HG03571 (cell line): ENCODE results near the gene SPACDR.

ENCODE experiments used
- ATAC-seq: cut with Tn5 transposase; IDR thresholded peaks from one replicate; pipeline ENCODE4 v1.9.1; 2021; ENCODE audit not compliant: unreplicated experiment

The SPACDR gene

GRCh38 chr7:100419660-100420226 is 44.3 kb downstream of the SPACDR start:
- no peak for ATAC-seq

DNA sequence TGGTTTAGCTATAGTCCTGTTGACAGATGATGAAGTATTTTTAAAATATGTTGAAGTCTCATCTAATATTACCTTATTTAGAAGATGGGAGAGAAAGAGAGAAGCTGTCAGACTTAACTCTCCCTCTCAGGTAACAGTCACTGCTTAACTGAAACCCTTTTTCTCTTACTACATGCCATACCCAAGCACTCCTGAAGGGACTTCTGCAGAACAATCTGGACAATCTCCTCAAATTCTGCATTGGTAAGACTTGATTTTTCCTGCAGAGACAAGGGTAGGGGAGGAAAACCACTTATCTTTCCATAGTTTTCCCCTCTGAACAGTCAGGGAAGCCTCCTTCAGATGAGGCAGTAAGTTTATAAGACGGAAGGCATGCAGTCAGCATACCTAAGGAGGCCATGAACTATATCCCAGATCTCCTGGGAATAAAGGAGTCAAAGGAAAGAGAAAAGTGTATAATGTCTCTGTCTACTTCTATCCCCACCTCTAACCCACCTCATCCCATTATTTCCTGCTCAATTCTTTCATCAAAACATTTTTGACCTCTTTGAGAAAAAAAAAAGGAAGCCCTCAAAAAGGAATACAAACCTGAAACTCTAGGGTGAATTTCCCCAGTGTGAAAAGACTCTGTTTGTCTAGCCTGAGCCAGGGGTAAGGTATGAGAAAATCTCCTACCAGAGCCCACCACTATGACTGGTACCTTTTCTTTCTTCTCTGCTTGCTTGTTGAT is 45.0 kb downstream of the SPACDR start:
- ATAC-seq, result no peak

DNA sequence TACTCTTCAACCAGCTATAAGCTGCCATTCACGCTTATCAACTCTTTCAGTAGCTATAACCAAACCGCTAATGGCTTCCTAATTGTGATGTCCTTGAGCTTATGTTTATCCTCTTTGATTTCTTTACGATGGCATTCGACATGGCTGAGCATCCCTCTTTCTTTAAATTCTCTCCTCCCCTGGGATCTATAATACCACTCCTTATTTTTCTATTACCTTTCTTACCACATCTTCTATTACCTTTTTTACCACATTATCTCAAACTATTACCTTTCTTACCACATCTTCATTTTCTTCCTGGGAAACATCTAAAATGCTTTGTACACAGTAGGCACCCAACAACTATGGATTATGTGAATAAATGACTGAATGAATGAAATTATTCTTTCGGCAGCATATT is 48.6 kb downstream of the SPACDR start:
- ATAC-seq, result no peak

- ATAC-seq, result no peak
Measured at GRCh38 chr7:100413889-100414288, 50.2 kb downstream of the SPACDR start.

- no peak for ATAC-seq
Measured at GRCh38 chr7:100413346-100413745, 50.7 kb downstream of the SPACDR start.

GRCh38 chr7:100411101-100411500 is 53.0 kb downstream of the SPACDR start:
- ATAC-seq, result no peak

GRCh38 chr7:100407285-100408180 is 56.5 kb downstream of the SPACDR start:
- ATAC-seq, result no peak

GRCh38 chr7:100406767-100407166 is 57.3 kb downstream of the SPACDR start:
- ATAC-seq, result no peak
